NCI-H2081 treated with DMSO at 0.1 percent for 48 hours (cell line): ENCODE data around the gene RALY.

Source experiments
- DNase-seq: peaks from one replicate; lab custom pipeline; 2025; lab: John Stamatoyannopoulos, UW

The RALY gene

DNA sequence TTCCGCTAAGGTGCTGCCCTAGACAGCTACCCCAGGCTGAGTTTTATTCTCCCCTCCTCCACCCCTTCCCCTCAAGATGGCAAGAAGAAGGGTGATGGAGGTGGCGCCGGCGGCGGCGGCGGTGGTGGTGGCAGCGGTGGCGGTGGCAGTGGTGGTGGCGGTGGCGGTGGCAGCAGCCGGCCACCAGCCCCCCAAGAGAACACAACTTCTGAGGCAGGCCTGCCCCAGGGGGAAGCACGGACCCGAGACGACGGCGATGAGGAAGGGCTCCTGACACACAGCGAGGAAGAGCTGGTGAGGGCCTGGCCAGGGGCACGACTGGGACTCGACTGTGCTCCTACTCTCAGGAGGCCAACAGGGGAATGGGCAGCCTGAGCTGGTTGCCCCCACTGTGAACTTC is 83.2 kb downstream of the RALY start:
- DNase-seq = no peak

DNA sequence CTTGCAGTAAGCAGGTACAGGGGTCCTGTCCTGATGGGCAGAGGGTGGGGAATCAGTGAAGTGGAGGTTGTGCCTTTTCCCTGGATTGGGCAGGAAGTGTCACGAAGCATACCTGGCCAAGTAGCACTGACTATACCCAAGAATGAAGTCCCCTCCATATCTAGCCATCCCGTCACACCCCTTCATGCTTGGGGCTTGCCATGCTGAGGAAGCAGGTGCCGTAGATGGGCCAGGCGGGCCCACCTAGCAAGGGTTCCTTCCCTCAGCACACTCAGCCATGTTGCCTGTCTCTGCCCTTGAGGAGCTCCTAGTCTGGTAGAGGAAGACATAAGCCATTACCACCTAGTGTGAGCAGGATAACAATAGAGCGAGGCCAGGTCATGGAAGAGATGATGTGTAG is 84.8 kb downstream of the RALY start:
- DNase-seq = no peak

DNA sequence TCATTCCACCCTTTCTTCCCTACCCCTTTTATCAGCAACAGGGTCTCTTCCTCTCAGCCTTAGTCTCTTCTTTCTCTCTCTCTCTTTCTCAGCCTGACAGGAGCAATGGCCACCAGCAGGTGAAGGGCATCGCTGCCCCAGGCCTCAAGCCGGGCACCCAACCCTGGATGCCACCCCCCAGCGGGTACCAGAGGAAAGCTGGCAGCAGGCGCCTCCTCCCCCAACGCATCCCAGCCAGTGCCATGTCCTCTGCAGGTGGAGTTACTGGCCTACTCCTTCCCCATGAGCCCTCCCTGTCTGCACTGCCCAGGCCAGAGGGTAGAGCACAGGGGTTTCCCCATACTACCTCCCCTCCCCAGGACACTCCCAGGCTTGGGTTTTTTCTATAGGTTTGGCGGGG is 86.1 kb downstream of the RALY start:
- no peak for DNase-seq

DNA sequence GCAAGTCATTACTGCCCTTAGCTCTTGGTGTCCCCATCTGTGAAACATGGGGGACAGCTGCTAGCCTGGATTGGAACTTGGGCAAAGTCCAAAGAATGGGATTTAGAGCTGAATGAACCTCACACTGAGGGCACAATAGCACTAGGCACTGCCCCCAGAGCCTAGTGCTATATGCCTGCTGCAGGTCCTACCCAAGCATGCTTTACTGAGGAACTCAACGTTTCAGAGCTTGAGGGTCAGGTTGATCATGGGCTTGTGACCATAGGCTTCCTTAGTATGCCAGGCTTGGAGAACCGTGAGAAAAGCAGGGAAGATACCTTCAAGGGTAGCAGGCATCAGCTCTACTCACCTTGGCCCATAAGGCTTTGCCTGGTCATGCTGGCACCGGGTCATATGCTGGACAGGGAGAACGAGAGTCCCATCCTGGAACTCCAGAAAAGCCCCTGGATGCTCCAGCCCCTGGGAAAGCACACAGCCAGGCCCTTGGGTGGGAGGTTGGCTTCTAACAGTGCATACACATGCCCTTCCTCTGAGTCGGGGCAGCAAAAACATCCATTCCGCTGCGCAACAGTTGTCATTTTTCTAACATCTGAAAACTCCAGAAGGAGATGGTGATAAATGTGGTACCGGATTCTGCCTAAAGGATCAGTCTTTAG is 88.6 kb downstream of the RALY start:
- no peak for DNase-seq

DNA sequence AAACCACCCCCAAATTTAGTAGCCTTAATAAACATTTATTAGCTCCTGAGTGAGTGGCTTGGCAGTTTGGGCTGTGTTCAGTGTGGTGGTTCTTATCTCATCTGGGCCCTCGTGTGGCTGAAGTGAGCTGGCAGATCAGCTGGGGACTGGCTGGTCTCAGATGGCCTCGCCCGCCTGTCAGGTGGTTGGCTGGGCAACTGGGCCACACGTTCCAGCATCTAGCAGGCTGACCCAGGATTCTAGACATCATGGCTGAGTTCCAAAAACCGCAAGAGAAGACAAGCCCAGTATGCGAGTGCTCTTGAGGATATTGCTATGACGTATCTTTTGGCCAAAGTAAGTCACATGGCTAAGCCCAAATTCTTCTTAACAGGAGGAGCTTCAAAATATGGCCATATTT is 89.4 kb downstream of the RALY start:
- DNase-seq = no peak

DNA sequence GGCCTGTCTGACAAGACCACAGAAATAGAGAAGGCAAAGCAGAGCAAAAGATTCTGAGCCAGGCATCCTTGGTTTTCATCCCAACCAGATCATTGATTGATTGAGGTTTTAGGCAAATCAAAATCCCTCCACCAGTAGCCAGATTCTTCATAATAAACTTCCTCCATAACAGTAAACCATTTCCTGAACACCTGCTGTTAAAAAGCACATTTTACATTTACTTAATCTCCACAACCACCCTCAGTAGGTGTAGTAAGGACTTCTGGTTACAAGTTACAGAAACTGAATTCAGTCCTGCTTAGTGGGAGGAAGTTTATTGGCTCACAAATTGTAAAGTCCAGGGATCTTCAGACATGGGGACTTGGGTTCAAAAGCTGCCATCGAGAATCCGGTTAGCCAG is 90.1 kb downstream of the RALY start:
- no peak for DNase-seq

DNA sequence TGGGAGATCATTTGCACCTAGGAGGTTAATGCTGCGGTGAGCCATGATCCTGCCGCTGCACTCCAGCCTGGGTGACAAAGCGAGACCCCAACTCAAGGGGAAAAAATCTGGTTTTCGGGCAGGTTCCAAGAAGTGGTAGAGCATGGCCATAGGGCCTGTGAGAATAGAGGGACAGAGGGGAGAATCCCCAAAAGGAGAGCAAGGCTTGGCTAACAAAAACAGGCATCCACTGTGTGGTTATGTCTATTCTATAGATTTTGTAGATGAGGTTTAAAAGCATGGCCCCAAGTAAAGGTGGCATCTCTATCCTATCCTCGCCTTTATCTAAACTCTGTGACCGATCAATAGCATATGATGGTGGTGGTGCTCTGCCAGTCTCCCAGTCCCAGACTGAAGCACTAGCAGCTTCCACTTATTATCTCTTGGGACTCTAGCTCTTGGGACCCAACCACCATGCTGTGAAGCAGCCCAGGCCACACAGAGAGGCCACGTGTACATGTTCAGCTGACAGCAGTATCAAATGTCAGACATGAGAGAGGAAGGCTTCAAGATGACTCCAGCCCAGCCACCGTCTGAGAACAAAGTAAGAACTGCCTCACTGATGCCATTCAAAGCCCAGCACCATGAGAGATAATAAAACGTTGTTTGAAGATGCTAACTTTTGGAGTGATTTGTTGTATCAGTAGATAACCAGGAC is 90.7 kb downstream of the RALY start:
- DNase-seq = no peak

DNA sequence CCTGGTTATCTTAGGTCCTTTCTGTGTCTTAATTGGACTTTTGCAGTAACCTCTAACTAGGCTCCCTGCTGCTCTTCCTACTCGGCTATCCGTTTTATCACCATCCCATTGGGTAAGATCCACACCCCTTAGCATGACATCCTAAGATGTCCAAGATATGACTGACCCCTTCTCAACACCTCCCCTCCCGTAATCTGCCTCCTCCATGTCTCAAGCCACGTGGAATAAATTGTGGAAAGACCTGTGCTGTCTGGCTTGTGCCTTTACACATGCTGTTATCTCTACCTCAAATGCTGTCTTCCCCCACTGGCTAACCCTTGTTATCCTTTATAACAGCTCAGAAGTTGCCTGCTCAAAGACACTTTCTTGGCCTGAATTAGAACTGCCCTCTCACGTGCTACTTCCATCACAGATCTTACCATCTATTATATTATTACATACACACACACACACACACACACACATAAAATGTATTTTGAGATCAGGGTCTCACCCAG is 91.9 kb downstream of the RALY start:
- no peak for DNase-seq

DNA sequence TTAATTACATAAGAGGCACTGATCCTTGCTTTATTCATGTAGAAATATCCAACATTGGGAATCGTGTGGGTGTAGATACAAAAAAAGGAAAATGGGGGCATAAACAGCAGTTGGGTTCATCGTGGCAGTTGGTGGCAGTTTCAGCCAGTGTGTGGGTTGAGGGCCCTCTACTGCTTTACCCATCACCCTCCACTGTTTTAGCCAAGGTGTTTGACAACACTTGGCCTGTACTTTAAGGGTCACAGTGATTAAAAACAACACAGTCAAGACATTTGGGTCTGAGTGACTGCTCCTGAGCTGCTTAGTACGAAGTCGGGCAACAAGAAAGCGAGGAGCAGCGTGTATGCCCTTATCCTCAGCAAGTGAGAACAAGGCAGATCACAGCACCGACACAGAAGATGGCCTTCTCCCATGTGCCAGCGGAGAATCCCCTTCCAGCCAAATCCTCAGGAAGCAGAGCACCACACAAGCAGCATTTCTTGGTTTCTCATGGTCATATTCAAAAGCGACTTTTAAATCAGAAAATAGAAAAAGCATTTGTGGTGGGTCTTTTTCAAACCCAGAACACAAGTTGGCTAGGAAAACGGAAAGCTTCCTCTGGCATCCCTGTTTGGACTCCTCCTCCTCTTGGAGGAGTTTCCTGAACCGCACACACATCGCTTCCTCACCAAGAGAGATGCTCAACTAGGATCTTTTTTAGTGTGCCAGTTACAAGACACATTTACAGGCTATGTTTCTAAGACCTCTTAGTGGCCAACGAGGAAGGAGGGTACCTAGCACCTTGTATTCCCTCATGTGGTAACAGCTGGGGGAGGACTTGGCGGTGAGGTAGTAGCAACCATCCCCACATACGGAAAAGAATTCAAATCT is 94.8 kb downstream of the RALY start:
- no peak for DNase-seq

DNA sequence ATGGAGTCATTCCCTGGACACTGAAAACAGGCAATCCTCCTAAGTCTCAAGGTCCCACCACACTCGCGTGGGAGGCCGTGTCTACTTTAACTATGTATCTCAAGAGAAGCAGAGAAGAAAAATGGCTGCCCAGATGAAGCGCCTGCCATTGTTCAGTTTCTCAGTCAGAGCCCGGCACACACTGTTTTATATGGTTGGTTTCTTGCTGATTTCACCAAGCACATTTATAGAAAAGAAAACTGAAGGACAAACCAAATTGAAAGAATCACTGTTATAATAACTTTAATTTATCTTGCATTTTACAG is 95.4 kb downstream of the RALY start:
- no peak for DNase-seq

DNA sequence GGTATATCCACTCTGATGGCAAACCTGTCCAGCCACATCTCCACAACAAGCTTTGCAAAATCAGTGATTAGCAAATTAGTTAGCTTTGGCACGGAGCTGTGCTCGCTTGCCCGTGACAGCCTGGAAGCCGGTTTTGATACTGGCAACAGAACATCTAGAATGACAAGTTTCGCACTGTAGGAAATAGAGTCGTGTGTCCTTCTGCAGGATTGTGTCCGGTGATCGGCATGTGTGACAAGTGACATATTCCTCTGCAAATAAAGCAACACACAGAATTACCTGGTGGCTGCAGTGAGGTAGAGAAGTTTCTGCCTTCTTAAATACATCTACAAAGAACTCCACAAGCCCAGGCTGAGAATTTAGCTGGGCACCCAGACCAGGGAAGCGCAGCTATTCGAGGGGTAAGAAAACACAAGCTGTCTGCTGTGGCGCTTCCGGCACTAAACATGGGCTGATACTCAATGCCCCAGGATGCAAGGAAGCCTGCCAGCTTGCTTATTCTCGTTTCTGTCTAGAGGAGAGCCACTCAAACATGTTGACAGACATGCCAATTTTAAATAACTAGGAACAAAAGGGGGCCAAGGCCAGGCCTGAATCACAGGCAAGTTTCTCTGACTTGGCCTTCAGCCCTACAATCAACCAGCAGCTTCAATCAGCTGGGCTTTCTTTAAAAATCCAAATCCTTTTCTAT is 96.1 kb downstream of the RALY start:
- peak; percentile 12 for DNase-seq

DNA sequence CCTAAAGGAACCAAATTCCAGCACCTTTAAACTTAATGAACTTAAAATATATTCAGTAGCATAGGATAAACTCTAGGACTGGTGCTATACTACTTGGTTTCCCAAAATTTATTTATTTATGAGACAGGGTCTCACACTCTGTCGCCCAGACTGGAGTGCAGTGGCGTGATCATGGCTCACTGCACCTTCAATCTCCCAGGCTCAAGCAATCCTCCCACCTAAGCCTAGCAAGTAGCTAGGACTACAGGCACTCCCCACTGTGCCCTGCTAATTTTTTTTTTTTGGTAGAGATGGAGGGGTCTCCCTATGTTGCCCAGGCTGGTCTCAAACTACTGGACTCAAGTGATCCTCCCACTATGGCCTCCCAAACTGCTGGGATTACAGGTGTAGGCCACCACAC is 96.9 kb downstream of the RALY start:
- no peak for DNase-seq

DNA sequence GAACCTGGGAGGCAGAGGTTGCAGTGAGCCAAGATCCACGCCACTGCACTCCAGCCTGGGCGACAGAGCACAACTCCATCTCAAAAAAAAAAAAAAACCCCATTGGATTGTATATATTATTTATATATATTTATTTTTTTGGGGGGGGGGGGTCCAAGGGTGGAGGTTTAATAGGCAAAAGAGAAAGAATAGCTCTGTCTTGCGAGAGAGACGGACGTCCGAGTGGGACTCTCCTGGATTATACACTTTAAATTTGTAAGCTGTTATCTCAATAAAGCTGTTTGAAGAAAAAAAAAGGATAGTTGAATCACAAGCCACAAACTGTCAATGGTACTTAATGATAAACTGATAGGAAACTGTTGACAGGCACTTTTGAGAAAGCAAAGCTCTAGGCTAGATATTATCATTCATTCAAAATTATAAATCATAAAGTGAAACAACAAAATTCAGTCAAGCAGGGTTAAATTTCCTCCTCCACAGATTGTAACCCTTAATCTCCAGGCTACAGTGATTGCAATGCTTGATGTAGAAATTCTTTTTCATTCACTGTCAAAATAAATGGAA is 98.0 kb downstream of the RALY start:
- DNase-seq = no peak

DNA sequence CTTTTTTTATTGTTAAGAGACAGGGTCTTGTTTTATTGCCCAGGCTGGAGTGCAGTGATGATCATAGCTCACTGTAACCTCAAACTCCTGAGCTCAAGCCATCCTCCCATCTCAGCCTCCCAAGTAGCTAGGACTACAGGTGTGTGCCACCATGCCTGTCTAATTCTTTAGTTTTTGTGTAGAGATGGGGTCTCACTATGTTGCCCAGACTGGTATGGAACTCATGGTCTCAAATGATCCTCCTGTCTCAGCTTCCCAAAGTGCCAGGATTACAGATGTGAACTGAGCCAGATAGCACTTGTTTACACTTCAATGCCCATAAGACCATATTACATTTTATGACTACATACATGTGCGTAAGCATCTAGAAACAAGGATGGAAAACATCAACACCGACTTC is 100.2 kb downstream of the RALY start:
- no peak for DNase-seq

DNA sequence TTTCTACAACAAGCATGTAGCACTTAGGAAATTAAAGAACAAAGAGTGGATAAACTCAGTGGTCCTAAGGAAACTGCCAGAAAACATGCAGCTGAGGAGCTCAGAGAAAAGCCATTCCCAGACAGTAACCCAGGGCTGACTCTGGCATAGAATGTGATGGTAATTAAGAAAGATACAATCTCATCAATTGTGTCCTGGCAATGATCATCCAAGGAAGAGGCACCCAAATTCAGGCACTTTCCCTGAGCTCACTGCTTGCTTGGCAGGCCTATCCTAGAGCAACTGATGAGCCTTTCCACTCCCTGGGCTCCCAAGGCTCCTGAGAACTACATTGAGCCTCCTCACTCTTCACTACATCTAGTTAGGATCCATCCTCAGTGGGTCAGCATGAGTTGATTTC is 102.1 kb downstream of the RALY start:
- DNase-seq = no peak

DNA sequence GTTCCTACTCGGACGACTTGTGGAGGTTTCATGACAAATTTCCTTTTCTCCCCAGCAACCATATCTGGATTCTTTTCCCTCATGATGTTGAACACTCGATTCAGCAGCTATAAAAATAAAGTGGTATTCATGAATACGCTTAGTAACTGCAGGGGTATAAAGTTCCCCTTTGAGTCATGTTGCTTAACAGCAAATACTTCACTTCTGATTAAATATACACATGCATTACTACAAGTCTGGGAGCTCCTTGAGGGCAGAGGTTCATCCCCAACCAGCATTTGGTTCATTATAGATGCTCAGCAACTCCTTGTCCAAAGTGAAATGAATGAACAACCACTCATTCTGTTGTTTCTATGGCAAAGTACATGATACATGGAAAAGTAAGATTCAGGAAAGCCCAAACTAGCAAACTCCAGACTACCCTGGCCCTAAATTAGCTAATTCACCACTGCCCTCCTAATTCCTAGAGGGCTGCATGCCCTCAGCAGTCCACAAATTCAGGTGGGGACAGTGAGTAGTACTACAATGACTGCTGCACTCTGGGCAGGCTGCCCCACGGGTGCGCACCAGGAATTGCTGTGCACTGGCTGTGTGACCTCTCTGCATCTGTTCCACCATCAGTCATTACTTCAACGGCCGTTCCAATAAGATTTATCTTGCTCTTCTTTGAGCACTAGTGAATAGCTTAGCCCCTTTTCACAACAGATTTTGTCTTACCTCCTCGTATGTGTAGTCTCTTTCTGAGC is 103.2 kb downstream of the RALY start:
- DNase-seq = no peak

DNA sequence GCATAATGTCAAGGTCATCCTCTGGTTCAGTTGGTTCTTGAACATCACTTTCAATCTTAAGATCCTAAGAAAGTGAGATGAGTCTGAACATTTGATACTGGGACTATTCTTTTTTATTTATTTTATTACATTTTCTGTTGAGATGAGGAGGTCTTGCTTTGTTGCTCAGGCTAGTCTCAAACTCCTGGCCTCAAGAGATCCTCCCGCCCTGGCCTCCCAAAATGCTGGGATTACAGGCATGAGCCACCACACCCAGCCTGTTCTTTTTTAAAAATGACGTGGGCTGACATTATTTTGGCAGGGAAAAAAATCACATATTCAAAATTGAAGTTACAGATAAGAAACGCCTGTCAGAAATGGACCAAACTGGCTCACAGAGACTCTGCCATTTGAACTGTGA is 104.9 kb downstream of the RALY start:
- no peak for DNase-seq

DNA sequence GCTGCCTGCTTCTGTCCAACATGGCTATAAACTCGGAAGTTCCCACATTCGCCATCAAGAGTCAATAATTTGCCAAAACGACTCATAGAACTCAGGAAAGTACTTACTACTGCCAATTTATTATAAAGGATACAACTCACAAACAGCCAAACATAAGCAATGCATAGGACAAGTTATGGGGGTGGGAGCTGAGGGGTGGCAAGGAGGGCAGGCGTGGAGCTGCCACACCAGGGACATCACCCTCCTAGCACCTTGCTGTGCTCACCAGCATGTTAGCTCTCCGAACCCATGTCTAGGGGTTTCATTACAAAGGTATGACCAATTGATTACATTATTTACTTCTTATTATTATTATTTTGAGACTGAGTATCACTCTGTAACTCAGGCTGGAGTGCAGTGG is 106.0 kb downstream of the RALY start:
- no peak for DNase-seq

DNA sequence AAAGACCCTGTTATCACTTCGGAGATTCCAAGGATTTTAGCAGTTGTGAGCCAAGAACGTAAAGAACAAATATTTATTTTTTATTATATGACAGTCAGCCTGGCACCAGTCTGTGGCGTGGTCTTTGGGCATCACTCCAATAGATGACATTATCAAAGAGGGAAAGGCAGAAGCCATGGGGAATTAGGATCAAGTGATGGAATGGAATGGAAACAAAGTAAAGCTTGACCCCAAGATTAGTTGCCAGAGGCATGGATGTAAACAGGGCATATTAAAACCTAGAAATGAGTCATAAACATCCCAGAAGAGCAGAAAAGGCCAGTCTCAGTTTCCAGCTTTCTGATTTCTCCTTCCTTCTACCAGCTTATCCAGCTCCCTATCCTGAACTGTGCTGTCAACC is 106.9 kb downstream of the RALY start:
- DNase-seq = no peak

DNA sequence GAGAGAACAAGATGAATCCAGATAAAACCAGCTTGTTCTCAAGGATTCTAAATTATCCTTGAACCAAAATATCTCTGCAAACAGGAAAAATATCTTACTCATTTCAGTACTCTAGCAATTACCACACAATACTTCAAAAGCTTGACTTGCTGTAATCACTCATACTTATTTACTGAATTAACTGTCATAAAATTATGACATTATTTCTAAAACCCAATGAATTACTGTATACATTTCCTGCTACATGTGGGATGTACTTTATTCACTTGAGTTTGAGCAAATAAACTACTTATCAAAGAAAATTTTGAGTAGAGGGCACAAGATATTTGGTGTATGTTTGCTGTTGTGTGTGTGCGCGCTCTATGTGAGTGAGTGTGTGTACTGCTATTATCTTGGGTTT is 108.6 kb downstream of the RALY start:
- no peak for DNase-seq

DNA sequence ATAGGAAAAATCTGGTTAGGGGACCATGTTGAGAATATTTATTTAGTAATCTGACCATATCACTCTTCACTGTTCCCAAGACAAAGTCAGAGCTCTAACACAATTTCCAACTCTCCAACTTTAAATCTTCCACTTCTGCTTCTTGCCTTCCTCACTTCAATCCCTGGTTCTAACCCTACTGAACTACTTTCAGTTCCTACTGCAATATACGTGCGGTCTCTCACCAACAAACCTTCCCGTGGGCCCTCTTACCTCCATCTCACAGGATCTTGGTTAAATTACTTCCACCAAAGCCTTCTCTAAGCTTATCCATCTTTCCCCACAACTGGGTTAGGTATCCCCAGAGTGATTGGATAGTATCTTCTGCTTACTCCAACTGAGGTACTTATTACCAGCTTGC is 110.3 kb downstream of the RALY start:
- DNase-seq = no peak
